T-helper 2 cell treated with Interferon-gamma antibody and Interleukin-4, amounts not matched to agents 5 μg/mL and 100 μg/mL, for 36 hours (primary cell): ENCODE measurements around the gene LAMB1.
"Not testable (repeated sequence)": the region's sequence is repeated elsewhere in the genome, so short reads cannot be mapped to it uniquely, and the experiment has no call there.

ENCODE experiments used
- DNase-seq: peaks from one replicate; pipeline ENCODE4 v3.0.0; 2021; ENCODE audit warnings: low spot score
- H3K27ac Mint-ChIP-seq: one replicate; pipeline ENCODE4 v1.8.0; 2021; ENCODE audit warnings: mild to moderate bottlenecking, mixed read lengths
- H3K27me3 Mint-ChIP-seq: one replicate; pipeline ENCODE4 v1.8.0; 2021; ENCODE audit warnings: low read depth, mixed read lengths
- H3K36me3 Mint-ChIP-seq: one replicate; pipeline ENCODE4 v1.8.0; 2021; ENCODE audit warnings: low read depth, mixed read lengths
- H3K4me1 Mint-ChIP-seq: one replicate; pipeline ENCODE4 v1.8.0; 2021; ENCODE audit warnings: low read depth, mixed read lengths
- H3K4me3 Mint-ChIP-seq: one replicate; pipeline ENCODE4 v1.8.0; 2022; ENCODE audit warnings: mild to moderate bottlenecking, moderate library complexity, mixed read lengths
- H3K9me3 Mint-ChIP-seq: one replicate; pipeline ENCODE4 v1.8.0; 2021; ENCODE audit warnings: mixed read lengths

The LAMB1 gene

DNA sequence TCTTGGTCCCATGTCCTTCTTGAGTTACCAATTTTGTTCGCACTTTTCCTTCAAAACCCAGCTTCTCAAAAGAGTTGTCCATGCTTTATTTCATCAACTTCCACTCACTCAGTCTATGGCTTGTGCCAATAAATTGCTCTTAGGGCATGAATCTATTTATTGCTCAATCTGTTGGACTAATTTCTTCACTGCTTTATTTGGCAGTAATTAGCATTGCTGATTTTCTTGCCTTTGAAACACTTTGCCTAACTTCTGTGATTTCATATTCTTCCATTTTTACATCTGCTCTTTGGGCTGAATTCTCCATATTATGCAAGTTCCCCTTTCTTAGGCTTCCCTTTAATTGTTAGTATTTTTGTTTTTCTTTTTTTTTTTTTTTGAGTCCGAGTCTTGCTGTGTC is 95.2 kb downstream of the LAMB1 start:
- no peak for DNase-seq
- Mint-ChIP-seq H3K27ac (no peak overlapping the region), H3K4me1 (peaks cover 2% of the 10 kb centered on the region), H3K27me3 (no peaks in the 10 kb centered on the region), H3K36me3 (peaks cover 67% of the 10 kb centered on the region), H3K9me3 (peaks cover 4% of the 10 kb centered on the region), H3K4me3 (no peak overlapping the region)

DNA sequence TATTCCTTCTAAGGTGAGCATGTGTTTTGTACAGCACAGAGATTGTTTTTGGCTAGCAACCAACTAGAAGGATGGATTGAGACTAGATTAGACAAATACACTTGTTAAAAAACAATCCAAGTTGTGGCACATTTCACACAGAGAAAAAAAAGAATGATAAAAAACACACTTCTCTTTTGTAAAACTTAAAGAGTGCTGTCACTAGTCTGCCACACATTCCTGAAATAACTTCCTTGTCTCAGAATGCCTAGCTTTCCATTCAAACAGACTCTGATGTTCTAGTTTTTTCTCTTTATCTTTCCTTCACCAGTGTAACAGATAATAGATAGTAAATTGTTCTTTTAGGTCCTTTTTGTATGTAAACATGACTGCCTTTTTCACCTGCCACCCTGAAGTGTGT is 100.6 kb downstream of the LAMB1 start:
- Mint-ChIP-seq H3K4me3 (no peak overlapping the region), H3K9me3 (no peaks in the 10 kb centered on the region), H3K36me3 (peaks cover 39% of the 10 kb centered on the region), H3K27ac (peak overlapping the region; percentile 26), H3K27me3 (no peaks in the 10 kb centered on the region), H3K4me1 (peaks cover 10% of the 10 kb centered on the region)
- DNase-seq, result no peak

DNA sequence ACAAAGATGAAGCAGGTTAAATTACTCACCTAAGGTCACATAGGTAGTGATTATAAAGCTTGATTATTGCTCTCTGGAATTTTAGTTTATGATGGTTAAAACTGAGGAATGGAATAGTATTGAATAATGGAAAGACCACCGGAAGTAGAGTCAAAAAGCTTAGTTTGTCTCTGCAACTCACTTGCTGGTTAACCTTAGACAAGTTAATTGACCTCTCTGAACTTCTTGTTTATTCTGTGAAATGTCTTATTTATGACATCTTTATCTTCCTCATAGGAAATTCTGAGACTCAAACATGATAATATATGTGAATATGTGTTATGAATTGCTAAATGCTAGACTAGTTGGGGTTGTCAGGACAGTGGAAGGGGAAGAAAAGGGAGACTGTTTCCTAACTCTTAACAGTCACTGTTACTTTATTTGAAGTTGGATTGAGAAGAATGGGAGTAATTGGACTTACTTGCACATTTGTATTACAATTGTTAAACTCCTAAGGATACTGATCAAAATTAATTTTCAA is 102.4 kb downstream of the LAMB1 start:
- H3K9me3 Mint-ChIP-seq, result no peaks in the 10 kb centered on the region
- H3K4me3 Mint-ChIP-seq, result no peak overlapping the region
- no peak overlapping the region for H3K27ac Mint-ChIP-seq
- H3K27me3 Mint-ChIP-seq, result no peaks in the 10 kb centered on the region
- DNase-seq, result no peak
- peaks cover 40% of the 10 kb centered on the region for H3K36me3 Mint-ChIP-seq
- peaks cover 20% of the 10 kb centered on the region for H3K4me1 Mint-ChIP-seq

DNA sequence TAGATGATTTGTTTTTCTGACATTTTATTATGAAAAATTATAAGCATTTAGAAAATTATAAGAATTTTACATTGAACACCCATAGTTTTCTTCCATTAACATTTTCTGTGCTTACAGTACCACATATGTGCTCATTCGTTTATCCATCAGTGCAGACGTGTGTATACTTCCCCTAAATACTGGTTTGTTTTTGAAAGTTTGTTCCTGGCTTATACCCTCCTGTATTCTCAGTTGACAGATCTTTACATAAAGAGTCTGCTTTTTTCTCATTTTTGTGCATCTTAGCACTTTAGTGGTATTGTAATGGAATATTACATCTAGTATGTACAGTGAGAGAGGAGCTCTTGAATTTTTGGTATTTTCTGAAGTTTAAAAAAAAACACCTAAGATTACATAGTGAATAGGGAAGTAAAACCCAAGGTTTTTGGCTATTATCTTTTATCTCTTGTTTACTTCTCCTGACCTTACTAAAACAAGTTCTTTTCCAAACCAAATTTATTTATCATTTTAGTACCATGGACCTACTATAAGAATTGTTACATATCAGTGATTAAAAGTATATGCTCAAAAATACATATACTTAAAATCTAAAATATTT is 103.9 kb downstream of the LAMB1 start:
- Mint-ChIP-seq H3K36me3 (peaks cover 45% of the 10 kb centered on the region), H3K4me1 (peaks cover 30% of the 10 kb centered on the region), H3K27ac (no peak overlapping the region)

DNA sequence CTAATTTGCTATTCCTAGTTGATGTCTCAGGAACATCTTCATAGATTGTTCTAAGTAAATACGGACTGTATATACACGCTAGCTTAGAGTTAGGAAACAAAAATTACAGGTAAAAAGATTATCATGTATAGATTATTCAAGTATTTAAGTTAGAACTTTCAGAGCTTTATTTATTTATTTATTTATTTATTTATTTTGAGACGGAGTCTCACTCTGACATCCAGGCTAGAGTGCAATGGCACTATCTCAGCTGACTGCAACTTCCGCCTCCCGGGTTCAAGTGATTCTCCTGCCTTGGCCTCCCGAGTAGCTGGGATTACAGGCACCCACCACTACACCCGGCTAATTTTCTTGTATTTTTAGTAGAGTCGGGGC is 110.6 kb downstream of the LAMB1 start:
- not testable (repeated sequence) for DNase-seq

More for the DNA sequence above, 103.9 kb downstream of the LAMB1 start:
- H3K27me3 Mint-ChIP-seq, result no peaks in the 10 kb centered on the region
- H3K4me3 Mint-ChIP-seq, result no peak overlapping the region
- no peaks in the 10 kb centered on the region for H3K9me3 Mint-ChIP-seq
- DNase-seq, result no peak

DNA sequence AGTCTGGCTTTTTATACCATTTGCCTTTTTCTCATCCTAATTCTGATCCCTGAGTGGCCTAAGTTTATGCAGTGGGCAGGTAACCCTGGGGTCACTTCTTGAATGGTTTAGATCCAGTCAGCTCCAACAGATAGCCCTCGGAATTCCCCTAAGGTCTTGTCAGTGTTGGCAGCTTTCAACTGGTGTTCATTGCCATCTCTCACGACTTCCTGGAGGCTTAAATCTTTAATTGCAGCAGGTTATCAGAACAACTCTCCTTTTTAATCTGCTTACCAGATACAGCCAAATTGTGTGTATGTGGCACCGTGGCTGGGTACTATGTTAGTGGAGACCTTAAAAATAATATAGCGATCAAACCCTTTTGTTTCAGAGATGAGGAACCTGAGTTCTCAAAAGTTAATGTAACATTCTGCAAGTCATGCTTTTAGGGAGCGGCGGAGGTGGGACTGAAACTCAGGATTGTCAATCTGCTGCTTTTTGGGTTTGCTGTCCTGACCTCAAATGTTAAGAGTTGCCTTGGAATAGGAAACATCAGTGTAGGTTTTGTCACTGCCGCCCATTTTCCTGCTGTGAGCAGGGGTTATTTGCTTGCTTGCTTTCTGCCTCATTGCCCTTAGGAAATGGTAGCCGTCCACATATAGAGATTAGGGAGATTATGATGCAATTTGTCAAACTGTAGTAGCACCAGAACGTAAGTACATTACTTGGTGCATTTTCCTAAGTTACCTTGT is 111.2 kb downstream of the LAMB1 start:
- Mint-ChIP-seq H3K27ac (peak overlapping the region; percentile 96), H3K9me3 (no peaks in the 10 kb centered on the region), H3K27me3 (no peaks in the 10 kb centered on the region), H3K4me1 (peaks cover 36% of the 10 kb centered on the region), H3K36me3 (peaks cover 29% of the 10 kb centered on the region), H3K4me3 (peak overlapping the region; percentile 90)
- peak; percentile 9 for DNase-seq

More for the DNA sequence above, 110.6 kb downstream of the LAMB1 start:
- Mint-ChIP-seq H3K4me1 (peaks cover 39% of the 10 kb centered on the region), H3K4me3 (peak overlapping the region; percentile 90), H3K36me3 (peaks cover 34% of the 10 kb centered on the region), H3K27ac (peak overlapping the region; percentile 96)
- not testable (repeated sequence) for H3K9me3 Mint-ChIP-seq, H3K27me3 Mint-ChIP-seq

DNA sequence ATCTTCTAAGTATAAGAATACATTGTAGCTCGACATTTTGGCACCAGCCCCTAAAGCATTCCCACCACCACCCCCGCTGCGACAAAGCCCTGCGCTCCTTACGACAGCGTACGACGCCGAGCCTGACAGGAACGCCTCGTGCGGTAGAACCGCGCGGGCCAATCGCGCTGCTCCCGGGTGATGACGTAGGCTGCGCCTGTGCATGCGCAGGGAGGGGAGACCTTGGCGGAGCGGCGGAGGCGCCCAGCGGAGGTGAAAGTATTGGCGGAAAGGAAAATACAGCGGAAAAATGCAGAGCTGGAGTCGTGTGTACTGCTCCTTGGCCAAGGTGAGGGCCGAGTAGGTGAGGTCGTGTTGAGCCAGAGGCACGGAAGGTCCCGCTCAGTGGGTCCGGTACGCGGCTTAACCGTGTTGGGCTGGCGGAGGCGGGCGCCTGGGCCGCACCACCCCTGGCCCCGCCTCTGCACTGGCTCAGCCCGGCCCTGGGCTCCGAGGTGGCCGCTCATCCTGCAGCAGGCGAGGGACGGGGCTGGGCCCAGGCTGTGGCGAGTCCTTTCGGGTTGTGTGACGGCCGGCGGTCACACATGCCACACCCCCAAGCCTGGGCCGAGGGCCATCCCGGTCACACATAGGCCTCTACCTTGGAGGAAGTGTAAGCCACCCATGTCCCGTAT is 111.9 kb downstream of the LAMB1 start, which contains the start of gene DLD:
TSS of gene DLD (plus strand) at position 222 of the 674 bp plus-strand sequence. CDS start at position 290, 68 bp downstream.
- peak; percentile 93 for DNase-seq
- Mint-ChIP-seq H3K36me3 (peaks cover 24% of the 10 kb centered on the region), H3K27me3 (no peaks in the 10 kb centered on the region), H3K27ac (peak within 1 kb of the TSS; percentile 96), H3K4me3 (peak within 1 kb of the TSS; percentile 90), H3K4me1 (peaks cover 32% of the 10 kb centered on the region), H3K9me3 (no peaks in the 10 kb centered on the region)

DNA sequence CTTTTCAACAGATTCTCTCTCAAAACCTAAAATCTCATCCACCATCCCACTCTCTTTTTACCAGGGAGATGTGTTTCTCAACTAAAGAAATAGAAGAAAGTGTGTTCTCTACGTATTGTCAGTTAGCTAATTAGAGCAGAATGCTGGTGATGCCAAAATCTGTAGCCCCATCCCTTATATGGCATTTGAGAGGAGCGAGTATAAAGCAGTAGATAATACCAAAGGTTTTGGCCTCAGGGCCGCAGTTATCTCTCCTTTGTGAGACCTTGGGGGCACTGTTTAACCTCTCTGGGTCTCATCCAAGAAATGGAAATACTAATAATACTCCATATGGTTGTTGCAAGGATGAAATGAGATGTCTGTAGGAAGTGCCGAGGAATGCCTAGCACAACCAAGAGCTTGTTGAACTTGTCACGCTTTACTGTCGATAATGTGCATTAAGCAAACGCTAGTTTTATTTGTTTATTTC is 112.4 kb downstream of the LAMB1 start:
- Mint-ChIP-seq H3K36me3 (peaks cover 18% of the 10 kb centered on the region), H3K9me3 (no peaks in the 10 kb centered on the region), H3K27ac (peak overlapping the region; percentile 96), H3K4me3 (peak overlapping the region; percentile 90), H3K27me3 (no peaks in the 10 kb centered on the region), H3K4me1 (peaks cover 29% of the 10 kb centered on the region)
- DNase-seq, result peak; percentile 11

DNA sequence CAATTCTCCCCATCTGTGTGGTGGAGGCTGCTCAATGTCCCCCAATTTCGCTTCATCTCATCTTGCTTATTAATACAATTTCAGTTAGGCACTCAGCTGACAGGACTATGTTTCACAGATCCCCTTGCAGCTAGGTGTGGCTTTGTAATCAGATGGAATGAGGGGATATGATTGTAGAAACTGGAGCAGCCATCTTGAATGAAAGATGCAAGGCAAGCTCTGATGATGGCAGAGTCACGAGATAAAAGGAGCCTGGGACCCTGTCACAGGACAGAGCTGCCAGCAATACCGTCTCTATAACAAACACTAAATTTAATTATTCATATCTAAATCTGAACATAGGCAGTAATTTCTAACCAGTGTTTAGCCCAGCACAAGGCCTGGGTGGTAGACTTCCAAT is 113.0 kb downstream of the LAMB1 start:
- peaks cover 25% of the 10 kb centered on the region for H3K4me1 Mint-ChIP-seq
- H3K4me3 Mint-ChIP-seq, result peak overlapping the region; percentile 90
- no peaks in the 10 kb centered on the region for H3K9me3 Mint-ChIP-seq
- no peak overlapping the region for H3K27ac Mint-ChIP-seq
- no peaks in the 10 kb centered on the region for H3K27me3 Mint-ChIP-seq
- no peak for DNase-seq
- H3K36me3 Mint-ChIP-seq, result peaks cover 13% of the 10 kb centered on the region

DNA sequence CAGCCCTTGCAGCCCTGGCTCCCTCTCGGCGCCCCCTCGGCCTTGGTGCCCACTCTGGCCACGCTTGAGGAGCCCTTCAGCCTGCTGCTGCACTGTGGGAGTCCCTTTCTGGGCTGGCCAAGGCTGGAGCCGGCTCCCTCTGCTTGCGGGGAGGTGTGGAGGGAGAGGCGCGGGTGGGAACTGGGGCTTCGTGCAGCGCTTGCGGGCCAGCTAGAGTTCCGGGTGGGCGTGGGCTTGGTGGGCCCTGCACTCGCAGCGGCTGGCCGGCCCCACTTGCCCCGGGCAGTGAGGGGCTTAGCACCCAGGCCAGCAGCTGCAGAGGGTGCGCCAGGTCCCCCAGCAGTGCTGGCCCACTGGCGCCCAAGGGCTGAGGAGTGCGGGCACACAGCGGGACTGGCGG is 115.1 kb downstream of the LAMB1 start:
- H3K4me3 Mint-ChIP-seq, H3K4me1 Mint-ChIP-seq, H3K9me3 Mint-ChIP-seq: not testable (repeated sequence)

DNA sequence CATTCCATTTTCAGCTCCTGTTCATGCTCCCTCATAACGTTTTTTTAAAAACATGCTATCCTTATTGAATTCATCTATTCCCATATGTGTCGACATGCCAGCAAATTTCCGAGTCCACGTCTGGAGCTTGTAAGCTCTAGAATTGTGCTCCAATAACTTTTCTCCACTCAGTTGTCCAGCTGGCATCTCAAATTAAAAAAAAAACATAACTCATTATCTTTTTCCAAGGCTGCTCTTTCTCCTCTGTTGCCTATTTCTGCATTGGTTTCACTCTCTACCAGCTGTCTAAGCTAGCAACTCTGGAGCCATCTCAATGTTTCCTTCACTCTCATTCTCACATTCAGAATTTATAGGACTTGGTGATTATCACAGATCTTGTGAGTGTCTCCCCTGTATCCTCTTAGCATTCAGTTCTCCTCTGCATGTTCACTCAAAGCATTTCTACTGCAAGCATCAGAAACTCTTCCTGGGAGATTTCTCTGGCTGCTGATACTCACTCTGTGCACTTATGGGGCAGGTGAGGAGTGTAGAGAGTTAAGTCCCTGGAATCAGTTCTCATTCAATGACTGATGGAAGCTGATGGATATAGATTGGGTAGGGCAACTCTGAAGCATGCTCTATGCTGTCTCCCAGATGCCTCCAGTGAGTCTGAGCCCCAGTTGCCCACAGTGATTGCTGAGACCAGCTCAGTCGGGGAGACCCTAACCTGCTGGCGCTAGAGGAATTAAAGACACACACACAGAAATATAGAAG is 118.7 kb downstream of the LAMB1 start:
- Mint-ChIP-seq H3K4me1 (peaks cover 5% of the 10 kb centered on the region), H3K4me3 (no peak overlapping the region), H3K36me3 (no peaks in the 10 kb centered on the region), H3K27ac (no peak overlapping the region), H3K9me3 (no peaks in the 10 kb centered on the region), H3K27me3 (peaks cover 21% of the 10 kb centered on the region)
- no peak for DNase-seq

More for the DNA sequence above, 115.1 kb downstream of the LAMB1 start:
- not testable (repeated sequence) for DNase-seq, H3K27ac Mint-ChIP-seq, H3K36me3 Mint-ChIP-seq
- H3K27me3 Mint-ChIP-seq, result peaks cover 11% of the 10 kb centered on the region

DNA sequence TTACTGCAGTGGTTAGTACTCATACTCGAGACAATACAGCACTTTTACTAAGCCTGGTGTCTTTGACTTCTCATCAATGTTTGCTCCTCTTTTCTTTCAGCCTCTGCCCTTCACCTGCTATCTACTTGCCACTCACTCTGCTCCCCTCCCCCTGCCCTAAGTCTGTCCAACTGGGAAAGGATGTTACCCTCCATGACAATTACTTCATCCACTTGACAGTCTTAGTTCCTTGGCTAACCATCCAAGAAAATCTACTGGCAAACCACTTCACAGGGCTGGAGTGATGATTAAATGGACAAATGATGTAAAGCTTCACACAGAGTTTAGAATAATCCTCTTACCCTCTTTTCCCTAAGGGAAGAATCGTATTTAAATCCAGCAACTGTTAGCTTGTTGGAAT is 120.2 kb downstream of the LAMB1 start:
- Mint-ChIP-seq H3K36me3 (no peaks in the 10 kb centered on the region), H3K27me3 (peaks cover 25% of the 10 kb centered on the region), H3K4me1 (peaks cover 12% of the 10 kb centered on the region), H3K9me3 (no peaks in the 10 kb centered on the region), H3K27ac (no peak overlapping the region), H3K4me3 (no peak overlapping the region)
- no peak for DNase-seq

DNA sequence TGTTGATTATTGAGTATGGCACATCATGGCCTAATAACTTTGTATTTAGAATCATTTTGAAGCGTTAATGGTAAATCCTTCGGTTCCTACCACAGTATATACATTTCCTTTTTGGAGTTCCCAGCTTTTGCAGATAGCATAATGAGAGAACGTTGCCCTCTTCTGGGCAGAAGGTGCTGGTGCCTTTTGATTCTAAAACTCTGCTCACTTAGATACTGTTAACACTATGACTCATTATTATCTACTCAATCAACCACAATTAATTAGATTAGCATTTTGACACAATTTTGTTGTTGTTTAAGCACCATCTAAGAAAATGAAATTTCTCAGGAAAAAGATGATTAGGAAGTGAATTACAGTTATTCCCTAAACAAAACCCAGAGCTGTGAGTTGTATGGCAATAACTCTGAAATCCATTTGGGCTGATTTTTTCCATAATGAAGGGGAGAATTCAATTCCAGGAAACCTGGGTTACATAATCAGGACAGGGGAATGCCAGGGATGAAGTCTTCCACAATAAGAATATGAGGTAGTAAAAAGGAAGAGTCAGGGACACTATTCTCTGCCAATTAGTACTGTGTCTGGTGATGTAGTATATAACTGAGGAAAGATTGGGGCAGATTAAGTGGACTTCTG is 123.4 kb downstream of the LAMB1 start:
- Mint-ChIP-seq H3K9me3 (no peaks in the 10 kb centered on the region), H3K4me1 (peaks cover 25% of the 10 kb centered on the region), H3K36me3 (no peaks in the 10 kb centered on the region), H3K27ac (no peak overlapping the region), H3K4me3 (no peak overlapping the region), H3K27me3 (peaks cover 25% of the 10 kb centered on the region)
- DNase-seq, result peak; percentile 17
